GM19193 (cell line): ENCODE data around the gene SUPT3H.

ENCODE experiments used
- POLR2A ChIP-seq: IDR thresholded peaks from 4 replicates; pipeline ENCODE4 v1.6.1; 2011; ENCODE audit not compliant: insufficient read depth, insufficient read length; ENCODE audit errors: extremely low read depth

Gene SUPT3H

GRCh38 chr6:45021676-45022075, 356.1 kb downstream of the SUPT3H start:
- TF ChIP-seq POLR2A, result no peak

DNA sequence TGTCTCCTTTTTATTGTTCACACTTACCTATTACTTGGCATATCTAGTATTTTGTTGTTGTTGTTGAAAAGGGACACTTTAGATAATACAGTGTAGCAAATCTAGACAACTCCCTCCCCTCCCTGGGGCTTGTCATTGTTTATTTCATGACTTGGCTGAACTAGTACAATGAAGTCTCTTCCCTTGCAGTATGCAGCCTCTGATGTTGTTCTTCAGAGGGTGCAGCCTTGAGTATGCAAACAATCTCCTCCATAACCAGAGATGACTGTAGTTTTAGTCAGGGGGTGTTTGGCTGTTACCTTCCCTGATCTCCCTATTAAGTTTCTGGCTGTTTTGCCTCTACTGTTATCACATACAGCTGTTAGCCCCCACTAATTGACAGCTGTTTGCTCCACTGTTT, 365.0 kb downstream of the SUPT3H start:
- no peak for TF ChIP-seq POLR2A

- no peak for TF ChIP-seq POLR2A
Observed at GRCh38 chr6:45009576-45009975, 368.2 kb downstream of the SUPT3H start.

- TF ChIP-seq POLR2A, result no peak
Observed at GRCh38 chr6:45006893-45007292, 370.8 kb downstream of the SUPT3H start.

DNA sequence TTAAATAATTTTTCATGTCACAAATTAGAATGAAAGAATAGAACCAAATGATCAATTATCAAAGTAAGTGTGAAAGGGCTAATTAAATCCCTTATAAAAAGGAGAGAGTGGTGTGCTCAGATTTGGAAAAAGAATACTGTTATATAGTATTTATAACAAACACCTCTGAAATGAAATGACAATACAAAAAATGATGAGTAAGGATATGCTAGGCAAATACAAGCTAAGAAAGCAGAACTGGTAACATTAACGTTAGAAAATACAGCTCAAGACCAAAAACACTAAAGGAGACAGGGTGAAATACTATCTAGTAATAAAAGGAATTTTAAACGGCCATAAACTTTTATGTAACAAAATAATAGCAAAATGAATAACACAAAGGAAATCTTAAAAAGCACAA, 373.8 kb downstream of the SUPT3H start:
- TF ChIP-seq POLR2A, result no peak

DNA sequence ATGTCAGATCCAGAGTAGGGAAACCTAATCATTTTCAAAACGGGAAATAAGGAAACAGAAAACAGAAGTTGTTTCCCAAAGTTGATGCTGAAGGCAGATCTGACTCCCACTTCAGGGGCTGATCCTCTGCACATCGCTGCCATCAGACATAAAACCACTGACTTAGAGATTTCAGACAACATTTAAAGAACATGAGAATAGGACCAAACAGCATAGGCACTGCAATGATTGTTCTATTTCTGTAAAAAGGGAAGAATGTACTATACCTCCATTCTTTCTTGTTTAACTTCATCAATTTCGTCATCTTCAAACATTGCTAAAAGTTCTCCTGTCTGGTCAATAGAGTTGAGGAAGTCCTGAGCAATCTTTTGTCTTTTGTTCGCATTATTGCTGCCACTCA, 374.3 kb downstream of the SUPT3H start:
- no peak for TF ChIP-seq POLR2A

DNA sequence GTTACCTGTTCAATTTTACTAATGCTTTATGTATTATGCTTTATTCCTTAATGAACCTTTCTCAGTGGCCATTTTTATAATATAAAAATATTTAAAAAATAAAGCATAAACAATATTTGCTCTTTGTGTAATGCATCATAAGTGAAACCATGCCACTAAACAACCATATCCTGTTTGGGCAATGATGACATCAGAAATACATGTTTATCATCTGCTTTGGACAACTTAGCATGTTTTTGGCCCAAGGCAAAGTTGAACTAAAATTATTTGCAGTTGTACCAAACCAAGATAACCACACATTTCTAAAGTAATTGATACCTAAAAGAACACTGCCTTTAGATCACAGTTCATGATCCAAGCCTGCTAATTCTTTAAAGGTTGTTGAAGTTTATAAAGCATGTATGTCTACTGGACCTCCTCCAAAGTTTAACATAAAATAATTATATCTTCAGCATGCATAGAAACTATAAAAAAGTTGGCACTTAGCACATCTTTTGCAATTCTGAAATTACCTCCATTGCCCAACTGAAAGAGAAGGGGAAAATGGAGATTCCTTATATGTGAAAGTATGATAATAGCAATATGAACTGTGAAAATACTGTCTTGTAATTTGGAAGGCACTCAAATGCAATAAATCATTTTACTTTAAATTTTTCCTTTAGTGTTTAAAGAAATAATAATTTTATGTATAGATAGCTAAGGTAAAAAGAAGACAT, 375.2 kb downstream of the SUPT3H start:
- no peak for TF ChIP-seq POLR2A

GRCh38 chr6:45001663-45002062, 376.1 kb downstream of the SUPT3H start:
- TF ChIP-seq POLR2A, result no peak

- no peak for TF ChIP-seq POLR2A
Observed at GRCh38 chr6:45000833-45001232, 376.9 kb downstream of the SUPT3H start.

DNA sequence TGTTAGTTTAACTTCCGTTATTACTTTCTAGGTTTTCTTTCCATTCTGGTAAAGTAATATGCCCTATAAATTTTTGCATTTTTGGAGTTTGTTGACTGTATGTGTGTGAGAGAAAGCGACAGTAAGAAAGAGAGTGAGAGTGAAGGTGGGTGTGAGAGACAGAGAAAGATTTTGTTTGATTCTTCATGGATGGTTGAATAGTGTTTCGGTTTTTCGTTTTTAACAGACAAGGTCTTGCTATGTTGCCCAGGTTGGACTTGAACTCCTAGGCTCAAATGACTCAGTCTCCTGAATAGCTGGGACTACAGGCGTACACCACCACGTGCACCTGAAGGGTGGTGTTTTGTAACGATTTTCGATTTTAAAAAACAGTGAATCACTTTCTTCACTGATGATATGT, 378.7 kb downstream of the SUPT3H start:
- TF ChIP-seq POLR2A, result no peak

- TF ChIP-seq POLR2A, result no peak
Observed at GRCh38 chr6:44995486-44996132, 382.1 kb downstream of the SUPT3H start.

GRCh38 chr6:44989391-44989790, 388.3 kb downstream of the SUPT3H start:
- no peak for TF ChIP-seq POLR2A

DNA sequence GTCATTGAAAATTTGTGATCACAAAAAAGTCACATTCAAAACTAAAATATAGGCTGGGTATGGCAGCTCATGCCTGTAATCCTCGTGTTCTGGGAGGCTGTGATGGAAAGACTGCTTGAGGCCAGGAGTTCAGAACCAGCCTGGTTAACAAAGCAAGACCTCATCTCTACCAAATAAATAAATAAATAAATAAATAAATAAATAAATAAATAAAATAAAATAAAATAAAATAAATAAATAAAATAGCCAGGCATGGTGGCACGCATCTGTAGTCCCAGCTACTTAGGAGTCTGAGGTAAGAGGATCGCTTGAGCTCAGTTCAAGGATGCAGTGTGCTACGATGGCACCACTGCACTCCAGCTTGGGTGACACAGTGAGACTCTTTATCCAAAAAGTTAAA, 392.7 kb downstream of the SUPT3H start:
- TF ChIP-seq POLR2A, result no peak

DNA sequence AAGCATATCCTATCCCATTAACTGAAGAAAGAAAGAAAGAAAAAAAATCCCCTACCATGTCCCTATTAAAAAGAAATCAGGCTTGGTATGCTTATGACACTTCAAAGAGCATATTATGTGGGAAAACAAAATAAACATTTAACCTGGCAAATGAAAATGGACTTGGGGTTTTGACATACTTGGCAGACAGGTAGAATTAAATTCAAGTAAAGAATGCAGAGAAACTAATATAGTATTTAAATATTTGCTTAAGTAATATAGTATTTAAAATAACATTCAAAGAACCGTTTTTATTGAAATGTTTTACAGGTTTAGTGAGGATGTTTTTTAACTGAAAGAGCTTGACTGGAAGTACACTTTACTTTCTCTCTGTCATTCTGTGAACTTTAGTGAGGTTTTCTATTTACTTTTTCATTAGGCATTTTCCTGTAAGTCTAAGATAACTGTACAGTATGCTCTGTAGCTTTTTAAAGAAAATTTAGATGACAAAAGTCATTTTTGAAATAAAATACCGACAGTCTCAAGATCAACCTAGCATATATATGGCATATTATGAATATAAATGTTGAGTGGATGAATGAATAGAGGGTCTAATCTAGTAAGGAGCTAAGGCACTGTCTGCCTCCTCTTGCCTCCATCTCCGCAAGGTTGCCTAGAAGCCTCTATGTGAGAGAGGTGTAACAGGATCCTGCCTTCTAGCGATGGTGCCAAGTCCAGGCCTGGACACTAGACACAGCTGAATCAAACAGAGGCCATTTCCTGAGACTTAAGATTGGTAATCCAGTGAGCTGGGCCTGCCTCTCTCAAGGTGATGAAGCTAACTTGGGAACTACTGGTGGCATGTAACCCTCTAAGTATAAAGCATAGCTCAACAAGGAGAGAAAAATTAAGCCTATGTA, 394.0 kb downstream of the SUPT3H start:
- TF ChIP-seq POLR2A, result no peak

DNA sequence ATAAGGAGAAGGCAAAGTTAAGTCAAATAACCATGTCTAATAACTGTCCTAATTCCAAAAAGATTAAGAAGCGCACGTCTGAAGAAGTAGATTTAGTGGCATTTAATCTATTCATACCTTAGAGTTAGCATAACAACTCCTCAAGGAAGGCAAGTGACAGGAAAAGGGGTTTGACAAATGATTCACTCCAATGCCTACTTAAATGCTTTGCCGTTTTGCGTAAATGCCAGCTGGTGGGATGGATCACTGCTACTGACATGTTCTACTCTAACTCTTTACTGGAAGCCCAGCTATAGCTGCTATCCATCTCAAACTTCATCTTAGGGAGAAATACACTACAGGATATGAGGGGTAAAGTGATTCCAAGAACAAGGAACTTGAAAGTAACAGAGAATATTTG, 396.9 kb downstream of the SUPT3H start:
- TF ChIP-seq POLR2A, result no peak

DNA sequence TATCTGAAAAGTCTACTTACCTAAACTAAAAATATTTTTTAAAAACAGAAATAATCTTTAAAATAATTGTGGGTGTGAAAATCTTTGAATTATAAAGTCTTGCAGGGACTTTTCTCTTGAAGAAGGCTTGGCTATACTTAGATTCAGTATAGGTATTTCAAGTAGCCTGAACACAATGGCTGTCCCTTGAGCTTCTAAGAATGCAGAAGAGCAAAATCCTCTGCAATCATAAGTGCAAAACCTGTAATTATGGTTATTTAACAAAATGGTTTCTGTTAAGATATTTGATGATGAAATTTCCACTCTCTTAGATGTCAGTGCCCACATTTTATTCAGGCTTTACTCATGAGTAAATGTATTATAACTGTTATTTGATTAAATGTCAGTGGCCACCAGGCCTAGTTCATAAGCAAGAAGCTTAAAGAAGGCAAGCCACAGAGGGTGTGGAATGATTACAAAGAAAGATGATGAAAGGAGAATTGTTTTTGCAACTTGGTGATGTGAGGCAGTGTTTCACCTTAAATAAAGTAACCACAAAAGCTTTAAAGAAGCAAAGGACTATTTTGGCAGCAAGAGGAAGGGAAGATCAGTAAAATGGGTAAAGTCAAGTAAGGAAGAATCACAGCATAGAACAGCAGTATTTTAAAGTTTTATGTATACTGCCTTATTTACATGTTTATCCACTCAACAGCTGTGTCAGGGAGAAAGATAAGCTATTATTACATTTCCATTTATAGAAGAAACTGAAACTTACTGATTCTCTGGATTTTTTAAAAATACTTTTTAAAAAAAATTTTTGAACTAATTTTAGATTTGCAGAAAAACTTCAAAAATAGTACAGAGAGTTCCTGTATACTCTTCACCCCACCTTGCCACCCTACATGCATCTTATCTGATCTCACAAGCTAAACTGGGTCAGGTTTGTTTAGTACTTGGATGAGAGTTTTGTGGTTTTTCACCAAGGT, 400.8 kb downstream of the SUPT3H start:
- no peak for TF ChIP-seq POLR2A
